HG03095 (cell line): ENCODE measurements around the gene PADI6.
"Not testable (repeated sequence)": the region's sequence is repeated elsewhere in the genome, so short reads cannot be mapped to it uniquely, and the experiment has no call there.

Experiments
- ATAC-seq: cut with Tn5 transposase; IDR thresholded peaks from one replicate; pipeline ENCODE4 v1.9.1; 2021; ENCODE audit warnings: moderate library complexity; ENCODE audit not compliant: unreplicated experiment

The PADI6 gene

DNA sequence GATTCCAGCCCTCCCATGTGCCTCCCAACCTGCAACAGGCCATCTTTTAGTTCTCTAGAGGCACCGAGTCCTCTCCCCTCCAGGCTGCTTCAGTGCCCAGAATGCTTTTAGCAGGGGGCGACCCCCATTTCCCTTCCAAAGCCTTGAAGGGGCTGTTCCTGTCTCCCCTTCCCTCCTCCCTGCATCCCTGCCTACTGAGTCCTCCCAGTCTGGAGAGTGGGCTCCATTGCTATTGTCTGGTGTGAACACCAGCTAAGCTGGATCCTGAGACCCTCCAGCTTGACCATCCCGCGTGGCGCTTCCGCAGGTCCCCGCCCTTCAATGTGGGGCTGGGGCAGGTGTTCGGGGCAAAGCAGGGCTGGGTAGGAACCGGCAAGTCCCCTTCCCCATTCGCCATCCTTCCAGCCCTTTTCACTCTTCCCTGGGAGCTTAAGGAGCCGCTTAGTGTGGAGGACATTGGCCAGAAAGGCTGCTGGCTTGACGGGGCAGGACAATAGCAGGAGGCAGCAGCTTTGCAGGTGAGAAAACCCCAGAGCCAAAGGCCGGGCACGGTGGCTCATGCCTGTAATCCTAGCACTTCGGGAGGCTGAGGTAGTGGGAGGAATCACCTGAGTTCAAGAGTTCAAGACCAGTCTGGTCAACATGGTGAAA lies 32.2 kb downstream of the PADI6 start:
- no peak for ATAC-seq

DNA sequence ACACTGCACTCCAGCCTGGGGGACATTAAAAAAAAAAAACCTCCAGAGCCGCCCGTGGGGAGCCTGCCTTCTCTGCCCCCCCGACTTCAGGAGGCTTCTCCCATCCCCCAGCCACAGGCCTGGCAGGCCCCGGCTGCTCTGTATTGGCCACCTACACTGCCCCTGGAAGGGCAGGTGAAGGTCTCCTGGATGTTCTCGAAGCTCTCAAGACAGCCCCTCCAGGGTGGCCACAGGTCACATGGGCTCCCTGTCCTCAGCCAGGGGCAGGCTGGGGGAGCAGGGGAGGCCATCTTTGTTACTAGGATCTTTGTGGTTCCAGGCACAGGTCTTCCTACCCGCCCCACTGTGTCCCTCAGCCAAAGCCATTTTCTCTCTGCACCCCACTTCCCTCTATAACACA lies 32.8 kb downstream of the PADI6 start:
- no peak for ATAC-seq

DNA sequence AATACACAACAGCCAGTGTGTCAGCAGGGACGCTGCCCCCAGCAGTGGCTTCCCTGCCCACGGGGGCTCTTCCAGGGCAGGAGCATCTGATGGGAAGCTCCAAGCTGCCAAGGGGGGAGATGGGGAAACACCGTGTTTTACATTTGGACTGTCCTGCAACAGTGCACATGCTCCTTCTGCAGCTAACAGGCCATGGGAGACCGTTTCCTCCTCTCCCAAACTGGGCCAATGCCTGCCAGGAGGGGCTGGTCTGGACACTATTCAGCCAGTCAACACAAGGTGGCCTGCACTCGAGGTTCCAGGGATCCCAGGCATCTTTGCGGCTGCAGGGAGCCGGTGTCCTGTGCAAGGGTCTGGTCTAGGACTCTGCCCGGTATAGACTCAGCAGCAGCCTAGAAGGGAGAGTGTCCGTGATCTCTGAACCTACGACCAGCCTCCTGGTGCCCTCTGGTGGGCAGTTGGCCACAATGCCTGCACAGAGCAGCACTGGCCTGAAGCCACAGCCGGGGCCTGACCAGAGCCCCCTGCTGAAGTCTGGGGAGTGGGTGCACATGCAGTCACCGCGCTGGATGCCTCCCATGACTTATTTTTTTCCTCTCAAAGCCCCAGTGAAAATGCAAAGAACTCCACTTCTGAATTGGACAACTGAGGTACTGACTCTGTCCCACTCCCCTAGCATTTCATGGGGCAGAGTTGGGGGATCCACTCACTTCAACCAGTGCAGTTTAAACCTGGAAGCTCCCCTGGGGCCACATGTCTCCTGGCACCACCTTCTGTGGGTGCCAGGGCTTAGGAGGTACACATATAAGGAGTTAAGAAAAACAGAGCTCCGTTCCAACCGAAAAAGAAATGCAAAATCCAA lies 34.1 kb downstream of the PADI6 start:
- no peak for ATAC-seq

DNA sequence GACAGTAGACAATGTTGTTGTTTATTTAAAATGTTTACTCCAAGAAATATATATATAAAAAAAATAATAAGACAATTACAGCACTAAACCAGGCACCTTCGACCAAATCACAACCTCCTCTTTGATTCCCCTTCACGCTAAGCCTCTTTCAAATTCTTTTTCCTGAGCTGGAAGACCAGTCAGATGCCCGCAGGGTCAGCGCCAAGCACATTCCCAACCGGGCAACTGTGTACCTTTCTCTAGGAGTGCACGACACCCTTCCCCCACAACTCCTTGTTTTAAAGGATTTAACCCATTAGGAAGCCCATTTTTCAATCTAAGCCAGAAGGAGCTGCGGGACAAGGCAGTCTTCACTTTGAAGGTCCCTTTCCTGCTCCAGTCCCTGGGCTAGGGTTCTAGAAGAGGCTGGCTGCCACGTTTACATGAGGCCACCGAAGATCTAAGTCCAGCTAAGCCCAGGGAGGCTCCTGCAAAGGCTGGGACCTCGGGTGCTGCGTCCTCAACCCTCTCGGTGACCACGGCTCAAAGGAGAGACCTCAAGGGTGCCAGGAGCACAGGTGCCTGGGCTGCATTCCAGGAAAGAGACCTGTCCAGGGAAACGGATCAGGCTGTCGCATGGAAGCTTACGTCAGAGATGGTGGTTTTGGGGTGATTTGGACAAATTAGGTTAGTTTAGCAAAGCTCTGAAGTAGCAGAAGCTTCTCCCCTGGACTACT lies 34.9 kb downstream of the PADI6 start:
- not testable (repeated sequence) for ATAC-seq

DNA sequence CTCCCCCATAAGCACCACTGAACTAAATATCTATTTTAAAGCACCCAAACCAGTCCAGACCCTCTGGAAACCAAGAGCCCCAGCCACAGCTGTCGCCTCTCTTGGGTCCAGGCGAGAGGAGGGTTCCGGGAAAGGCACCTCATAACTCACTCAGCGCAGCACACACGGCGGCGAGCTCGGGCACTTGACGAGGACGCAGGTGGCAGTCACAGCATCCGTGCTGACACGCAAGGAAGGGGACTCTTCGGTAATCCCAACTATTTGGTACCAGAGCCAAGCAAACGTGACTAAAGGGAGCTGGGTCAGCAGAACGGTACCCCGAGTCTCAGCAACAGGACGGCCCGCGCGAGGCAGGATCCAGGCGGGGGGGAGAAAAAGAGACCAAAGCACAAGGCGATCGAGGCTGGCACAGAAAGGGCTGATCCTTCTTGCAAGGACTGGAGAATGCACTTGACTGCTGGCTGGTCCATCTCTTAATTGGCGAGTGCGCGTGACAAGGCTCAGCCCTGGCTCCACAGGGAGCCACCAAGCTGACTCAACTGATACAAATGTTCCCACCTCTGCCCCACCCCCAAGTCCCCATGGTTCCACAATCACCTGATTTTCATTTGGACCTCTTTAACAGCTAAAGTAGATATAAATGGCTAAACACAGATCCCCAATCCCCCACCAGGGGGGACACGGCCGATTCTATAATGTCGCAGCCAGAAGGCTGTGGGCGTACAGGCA lies 36.0 kb downstream of the PADI6 start:
- ATAC-seq = not testable (repeated sequence)

DNA sequence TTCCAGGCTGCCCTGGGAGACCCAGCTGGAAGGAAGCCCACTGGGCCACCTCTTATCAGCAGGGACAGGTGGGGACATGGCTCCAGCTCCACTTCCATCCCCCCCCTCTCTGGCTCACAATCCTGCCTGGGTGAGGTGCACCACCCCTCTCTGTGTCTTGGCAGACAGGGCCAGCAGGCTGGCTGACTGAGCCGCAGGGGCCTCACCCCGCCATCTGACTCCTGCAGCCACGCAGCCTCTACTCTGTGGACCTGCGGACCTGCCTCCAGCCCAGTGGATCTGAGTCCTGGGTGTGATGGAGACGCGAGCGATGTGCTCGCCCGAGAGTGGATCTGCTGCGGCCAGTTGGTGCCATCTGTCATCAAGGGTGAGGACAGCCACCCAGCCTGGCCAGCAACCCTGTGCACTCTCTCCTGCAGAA lies 37.4 kb downstream of the PADI6 start:
- ATAC-seq = no peak

DNA sequence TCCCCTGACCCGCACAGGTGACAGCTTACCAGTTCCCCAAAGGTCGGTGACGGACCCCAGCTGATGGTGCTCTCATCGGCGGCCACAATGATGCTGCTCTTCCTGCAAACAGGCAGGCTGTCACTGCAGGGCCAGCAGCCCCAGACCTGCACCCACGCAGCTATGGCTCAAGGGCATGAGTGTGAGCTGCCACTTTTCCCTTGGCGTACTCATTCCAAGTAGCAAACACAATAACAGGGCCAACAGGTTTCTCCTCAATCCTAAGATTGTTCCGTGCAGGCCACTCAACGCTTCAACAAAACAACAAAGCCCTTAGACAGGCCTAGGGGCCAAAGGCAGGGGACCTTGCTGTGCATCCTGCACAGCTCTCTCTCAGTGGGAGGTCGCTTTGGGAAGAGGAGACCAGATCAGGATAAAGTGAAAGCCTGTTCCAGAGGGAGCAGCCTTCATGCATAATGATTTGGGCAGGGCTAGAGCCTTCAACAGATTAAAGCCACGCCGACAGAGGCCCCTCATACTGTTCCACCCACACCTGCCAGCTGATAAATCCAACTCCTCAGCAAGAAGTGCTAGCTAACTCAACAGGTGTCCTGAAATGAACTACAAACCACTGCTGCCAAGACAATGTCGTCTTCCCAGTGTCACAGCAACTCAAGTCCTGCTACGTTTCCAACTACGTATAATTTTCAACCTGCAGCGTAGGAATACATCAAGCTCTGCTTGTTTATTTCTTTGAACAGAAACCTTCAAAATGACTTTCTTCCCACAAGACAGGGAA lies 40.3 kb downstream of the PADI6 start:
- no peak for ATAC-seq

DNA sequence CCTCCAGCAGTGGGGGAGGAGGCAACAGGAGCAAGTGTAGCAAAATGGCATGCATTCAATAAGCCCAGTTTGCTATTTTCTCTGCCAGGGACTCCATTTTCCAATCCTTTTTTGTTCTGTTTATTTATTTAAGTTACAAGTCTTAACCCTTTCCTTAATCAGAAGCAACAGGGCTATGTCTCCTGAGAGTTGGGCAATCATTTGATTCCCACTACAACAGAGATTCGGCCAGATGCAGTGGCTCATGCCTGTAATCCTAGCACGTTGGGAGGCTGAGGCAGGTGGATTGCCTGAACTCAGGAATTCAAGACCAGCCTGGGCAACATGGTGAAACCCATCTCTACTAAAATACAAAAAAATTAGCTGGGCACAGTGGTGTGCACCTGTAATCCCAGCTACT lies 42.0 kb downstream of the PADI6 start:
- no peak for ATAC-seq

DNA sequence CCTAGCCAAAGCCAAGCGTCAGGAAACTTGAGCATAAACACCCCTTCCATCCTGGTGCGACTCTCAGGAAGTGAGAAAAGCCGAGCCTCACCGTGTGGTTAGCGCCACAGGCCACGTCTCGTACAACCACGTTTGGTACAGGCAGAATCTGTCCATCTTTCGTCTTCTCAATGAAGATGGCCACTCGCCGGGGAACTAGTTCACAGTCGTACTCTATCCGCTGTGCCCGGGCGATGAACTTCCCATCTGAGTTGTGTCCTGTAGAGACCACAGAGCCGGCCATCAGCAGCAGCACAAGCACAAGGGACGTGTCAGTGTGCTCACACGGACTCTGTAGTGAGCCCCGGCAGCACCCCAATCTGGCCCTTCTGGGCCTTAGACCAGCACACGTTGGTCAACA lies 44.4 kb downstream of the PADI6 start:
- ATAC-seq = no peak

DNA sequence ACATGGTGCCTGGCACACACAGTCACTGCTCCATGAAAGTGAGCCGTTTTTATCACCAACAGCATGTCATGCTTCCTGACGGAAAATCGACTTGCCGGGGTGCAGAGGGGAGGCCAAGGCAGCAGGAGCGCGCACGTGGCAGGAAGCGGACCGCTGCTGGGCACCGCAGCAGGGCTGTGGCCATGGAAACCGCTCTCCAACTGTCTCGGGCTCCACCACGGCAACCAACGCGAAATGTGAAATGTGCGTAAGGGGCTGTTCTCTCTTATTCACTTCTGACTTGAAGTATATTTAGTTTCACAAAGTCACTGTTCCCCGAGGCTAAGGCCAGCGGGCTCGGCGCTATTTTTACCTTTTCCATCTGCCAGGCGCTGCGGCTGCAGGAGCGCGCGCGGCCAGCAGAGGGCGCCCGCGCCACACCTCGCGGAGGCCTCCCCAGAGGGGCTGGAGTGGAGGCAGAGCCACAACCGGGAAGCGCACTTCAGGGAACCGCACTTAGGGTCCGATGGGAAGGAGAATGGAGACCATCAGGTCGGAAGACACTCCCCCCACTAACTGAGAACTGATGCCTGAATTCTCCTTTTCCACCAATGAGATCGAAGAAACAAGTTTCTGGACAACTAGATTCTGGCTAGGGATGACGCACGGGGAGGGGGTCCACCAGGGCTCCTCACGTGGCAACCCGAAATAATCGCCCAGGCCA lies 47.8 kb downstream of the PADI6 start:
- ATAC-seq = no peak

DNA sequence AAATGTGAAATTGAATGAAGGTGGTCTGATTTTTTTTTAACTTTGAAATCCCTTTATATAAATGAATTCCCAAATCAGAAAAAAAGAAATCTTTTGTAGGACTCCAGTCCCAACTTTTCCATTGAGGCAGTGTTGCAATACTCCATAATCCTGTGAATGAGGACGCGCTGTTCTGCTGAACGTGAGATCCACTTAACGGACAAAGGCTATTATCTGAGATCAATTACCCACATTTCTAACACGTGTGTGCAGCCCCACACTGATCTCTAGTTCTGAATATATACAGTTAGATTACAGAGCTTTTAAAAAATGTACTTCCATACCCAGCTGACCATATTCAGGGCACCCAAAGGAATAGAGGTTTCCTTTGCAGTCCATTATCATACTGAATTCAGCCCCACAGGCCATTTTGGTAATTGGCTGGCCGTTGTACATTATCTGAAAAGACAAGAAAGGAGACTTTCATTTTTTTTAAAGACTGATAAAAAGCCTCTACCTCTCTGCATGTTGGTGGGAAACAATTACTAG lies 48.5 kb downstream of the PADI6 start:
- ATAC-seq = no peak

DNA sequence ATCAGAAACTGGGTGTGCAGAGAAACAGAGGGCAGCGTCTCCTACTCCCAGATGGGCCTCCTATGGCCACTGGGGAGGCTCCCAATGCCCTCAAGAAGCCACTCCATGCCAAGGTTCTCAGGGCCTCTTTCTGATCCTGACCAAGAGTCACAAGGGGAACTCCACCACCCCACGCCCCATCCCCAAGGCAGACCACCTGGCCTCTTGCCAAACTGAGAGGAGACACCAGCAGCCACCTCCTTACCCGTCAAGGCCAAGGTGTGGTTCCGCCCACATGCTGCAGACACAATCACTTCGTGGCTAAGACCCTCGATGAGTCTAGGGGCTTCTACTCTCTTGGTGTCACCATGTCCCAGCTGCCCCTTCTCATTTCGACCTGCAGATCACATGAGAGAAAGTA lies 50.5 kb downstream of the PADI6 start:
- no peak for ATAC-seq

DNA sequence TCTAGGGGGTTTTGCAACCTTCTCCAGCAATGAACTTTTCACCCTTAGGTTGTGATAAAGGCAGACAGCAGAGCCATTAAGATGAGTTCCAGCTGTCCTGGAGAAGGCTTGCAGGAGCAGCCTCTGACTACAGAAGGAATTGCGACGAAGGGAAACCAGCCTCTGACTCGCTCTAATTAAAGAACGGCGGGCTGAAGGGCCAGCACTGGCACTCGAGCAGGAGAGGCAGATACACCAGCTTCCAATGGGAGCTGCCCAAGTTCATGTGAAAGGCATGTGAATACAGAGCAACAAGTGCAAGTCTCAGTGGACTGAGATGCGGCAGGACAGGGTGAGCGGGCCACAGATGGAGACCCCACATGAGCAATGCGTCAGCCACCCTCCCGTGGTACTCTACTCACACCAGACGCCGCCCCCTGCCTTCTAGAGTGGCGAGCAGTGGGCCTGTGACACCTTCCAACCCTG lies 51.8 kb downstream of the PADI6 start:
- ATAC-seq = no peak

DNA sequence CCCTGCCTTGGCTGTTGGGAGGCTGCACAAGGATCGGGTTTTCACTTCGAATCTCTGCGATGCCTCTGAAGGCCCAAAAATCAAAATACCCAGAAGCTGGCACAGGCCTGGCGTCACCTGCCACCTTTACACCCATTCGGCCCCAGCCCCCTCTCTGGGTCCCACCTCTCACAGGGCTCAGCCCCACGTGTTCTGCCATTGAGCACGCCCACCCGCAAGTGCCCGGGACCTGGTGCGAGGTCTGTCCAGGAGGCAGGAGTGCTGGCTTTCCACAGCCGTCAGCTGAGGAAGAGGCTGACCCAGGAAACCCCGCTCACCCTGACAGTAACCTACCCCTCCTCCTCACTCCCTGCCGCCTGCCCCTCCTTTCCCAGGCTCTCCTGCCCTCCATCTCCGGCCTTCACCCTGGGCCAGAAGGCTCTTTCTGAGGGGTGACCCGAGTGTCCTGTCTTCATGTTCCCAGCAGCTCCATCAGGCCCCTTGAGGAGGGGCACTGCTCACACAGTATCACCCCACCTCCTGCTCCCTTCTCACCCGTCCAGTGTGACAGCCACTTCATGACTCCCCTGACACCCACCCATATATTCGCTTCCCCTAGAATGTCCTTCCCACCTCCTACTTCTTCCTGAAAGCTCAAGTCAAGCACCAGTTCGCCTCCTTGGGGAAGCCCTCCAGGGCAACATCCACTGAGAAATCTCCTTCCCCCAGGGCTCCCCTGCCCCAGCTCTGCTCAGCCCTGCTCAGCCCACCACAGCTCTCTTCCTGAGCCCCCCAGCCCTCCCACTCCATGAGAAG lies 54.0 kb downstream of the PADI6 start:
- no peak for ATAC-seq

DNA sequence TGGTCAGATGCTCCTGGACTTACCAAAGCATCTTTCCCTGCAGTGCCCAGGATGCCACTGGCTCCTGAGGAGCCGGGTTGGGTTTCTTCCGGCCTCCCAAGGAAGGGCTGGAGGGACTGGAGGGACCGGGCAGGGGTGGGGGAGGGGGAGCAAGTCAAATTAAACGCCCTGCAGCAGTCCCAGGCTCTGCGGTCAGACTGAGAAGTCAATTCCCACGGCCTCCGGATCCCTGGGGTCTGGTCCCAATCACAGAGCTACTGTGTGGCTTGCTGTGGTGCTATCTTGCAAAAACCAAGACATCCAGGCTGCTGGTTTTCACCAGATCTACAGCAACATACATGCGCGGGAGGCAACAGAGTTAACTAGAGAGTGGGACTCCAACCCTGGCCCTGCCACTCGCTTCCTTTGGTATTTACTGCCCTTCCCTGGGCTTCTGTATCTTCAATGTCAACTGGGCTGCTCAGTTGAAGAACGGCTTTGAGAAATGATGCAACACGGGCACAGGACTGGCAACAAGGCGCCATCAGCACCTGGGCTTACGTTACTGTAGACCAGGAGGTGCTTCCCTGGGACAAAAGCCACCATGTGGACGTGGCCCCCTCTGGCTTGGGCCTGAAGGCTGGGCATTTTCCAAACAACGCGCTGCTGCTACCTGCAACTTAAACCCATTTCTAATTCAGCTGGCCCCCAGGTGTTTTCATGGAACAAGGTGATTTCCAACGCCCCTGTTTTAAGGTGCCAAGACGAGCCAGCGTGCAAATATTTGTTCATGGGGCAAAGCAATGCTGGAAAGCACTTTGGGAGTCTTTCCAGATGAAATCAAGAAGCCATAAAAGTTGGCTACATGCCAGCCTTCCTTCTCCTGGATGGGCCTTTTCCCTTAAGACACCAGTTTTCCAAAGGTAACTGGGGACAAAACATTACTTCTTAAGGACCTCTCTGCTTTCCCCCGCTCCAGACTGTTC lies 56.0 kb downstream of the PADI6 start:
- ATAC-seq = no peak

DNA sequence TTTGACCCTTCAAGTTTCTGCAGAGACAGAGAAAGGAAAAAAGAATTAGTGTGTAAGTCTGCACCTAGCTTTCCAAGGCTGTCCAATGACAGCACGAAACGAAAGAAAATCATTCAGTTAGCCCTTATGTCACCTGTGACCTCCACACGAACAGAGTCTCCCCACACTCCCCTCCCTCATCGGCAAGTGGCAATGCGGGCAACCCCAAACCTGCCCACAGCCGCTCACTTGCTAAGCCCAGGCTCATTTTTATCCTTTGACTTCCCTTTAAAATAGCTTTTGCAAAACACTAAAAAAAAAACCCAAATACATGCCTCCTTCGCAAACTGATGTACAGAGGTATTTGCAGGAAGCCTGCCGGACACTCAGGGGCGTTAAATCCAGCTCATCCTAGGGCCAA lies 57.2 kb downstream of the PADI6 start:
- no peak for ATAC-seq

DNA sequence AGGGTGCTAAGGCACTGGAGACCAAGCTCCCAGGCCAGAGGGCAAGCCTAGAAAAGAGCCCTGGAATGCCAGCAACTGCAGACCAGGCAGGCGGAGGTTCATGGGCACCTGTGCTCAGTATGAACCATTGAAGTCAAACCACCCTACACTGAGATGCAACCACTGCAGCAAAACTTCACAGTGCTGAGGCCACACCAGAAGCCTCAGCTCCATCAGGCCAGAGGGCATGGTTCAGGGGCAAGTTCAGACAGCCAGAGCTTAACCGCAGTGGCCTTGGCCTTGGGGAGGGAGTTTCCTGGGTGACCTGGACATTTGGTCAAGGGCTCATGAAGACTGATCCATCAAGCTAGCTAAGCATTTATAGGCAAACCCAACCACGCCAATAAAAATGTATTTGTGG lies 60.4 kb downstream of the PADI6 start:
- ATAC-seq = no peak

DNA sequence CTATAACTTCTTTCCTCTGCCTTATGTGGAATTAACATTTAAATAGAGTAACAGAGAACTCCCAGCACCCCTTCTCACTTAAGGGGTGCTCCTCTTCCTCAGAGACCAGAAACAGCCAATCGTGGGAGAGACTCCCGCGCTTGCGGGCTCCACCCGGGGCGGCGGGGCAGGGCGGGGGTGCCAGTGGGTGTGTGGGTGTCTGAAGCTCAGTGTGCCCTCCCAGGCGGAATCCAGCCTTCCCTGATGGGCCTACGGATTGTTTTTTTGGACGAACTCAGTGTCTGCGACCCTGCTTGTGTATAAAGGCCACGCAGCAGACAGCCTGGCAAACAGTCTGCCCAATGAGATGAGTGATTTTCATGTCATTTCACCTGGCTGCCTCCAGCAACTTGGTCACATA lies 61.3 kb downstream of the PADI6 start:
- no peak for ATAC-seq
